GM12878 (cell line): ENCODE results near the gene SNTA1. TPM values are rescaled to one million over a fixed set of nuclear protein-coding genes. Genes with fewer than 3 reads are reported as not detected.

Source experiments
- ATAC-seq: fragments of 200-7000 bp; cut with Tn5 transposase; 3 replicates; pipeline ENCODE4 v1.9.1; 2020; ENCODE audit warnings: mild to moderate bottlenecking, moderate library complexity
- BruUV-seq: library from RNA; stranded (reverse); fragments of 400-500 nt; replicated peaks from 2 replicates; lab custom pipeline; 2021; lab: Mats Ljungman, UMichigan
- CTCF ChIA-PET: fragments of 300-600 bp; sonication (Branson Sonifier 250); formaldehyde crosslinking; extraction: SDS; loops from one replicate; lab custom pipeline; 2021; ENCODE audit warnings: inconsistent platforms; lab: Yijun Ruan, JAX
- POLR2A ChIA-PET: fragments of 350-600 bp; formaldehyde crosslinking; extraction: SDS; loops from one replicate; lab custom pipeline; 2021; ENCODE audit warnings: inconsistent platforms; lab: Charles Lee
- RAD21 ChIA-PET: fragments of 300-600 bp; sonication (Branson Sonifier 250); formaldehyde crosslinking; loops from one replicate; lab custom pipeline; 2023; ENCODE audit warnings: antibody characterized with exemption; ENCODE audit not compliant: unreplicated experiment; lab: Charles Lee
- SMC1A ChIA-PET: fragments of 300-600 bp; sonication (Branson Sonifier 250); formaldehyde crosslinking; loops from one replicate; lab custom pipeline; 2023; ENCODE audit not compliant: unreplicated experiment, uncharacterized antibody; lab: Charles Lee
- DNase-seq: peaks from one replicate; pipeline ENCODE4 v3.0.0-alpha.2; 2011; ENCODE audit warnings: low read depth, low spot score
- FAIRE-seq: peaks from 3 replicates; lab custom pipeline; 2011; peaks lifted over from hg19 to GRCh38; lab: Jason Lieb, UNC
- H2AFZ ChIP-seq: 2 replicates; pipeline ENCODE4 v1.6.0; 2011; ENCODE audit warnings: low read depth, low read length, control low read depth; ENCODE audit not compliant: control insufficient read depth
- H3K27ac ChIP-seq: 2 replicates; pipeline ENCODE4 v1.5.1; 2011; ENCODE audit warnings: control low read depth; ENCODE audit not compliant: control insufficient read depth, insufficient read depth
- H3K27me3 ChIP-seq, 2 experiments: replicated peaks in 1 of 2; 2 replicates each; pipeline versions ENCODE4 v1.6.0 to v1.6.1; 2011; ENCODE audit warnings: low read length in 1 of 2; ENCODE audit not compliant: control insufficient read depth in 2 of 2, insufficient read depth in 2 of 2
- H3K36me3 ChIP-seq, 2 experiments: 2 replicates each; pipeline ENCODE4 v1.5.1; 2011; ENCODE audit warnings: low read length in 1 of 2; ENCODE audit not compliant: control insufficient read depth in 2 of 2, insufficient read depth in 2 of 2
- H3K4me1 ChIP-seq: 2 replicates; pipeline ENCODE4 v1.6.1; 2011; ENCODE audit warnings: mild to moderate bottlenecking, low read length, moderate library complexity, mixed read lengths; ENCODE audit not compliant: control insufficient read depth, insufficient read depth
- H3K4me2 ChIP-seq: 2 replicates; pipeline ENCODE4 v1.6.0; 2011; ENCODE audit warnings: control low read depth; ENCODE audit not compliant: control insufficient read depth, insufficient read depth
- H3K4me3 ChIP-seq: fragments of 200-600 bp; sonication (generic); 2 replicates; pipeline ENCODE4 v1.5.1; 2016
- H3K79me2 ChIP-seq: 2 replicates; pipeline ENCODE4 v1.6.0; 2011; ENCODE audit warnings: low read length; ENCODE audit not compliant: control insufficient read depth, insufficient read depth
- H3K9ac ChIP-seq: 2 replicates; pipeline ENCODE4 v1.8.0; 2011; ENCODE audit warnings: low read length, control low read depth, mixed read lengths; ENCODE audit not compliant: control insufficient read depth, insufficient read depth
- H3K9me3 ChIP-seq: replicated peaks from 3 replicates; pipeline ENCODE4 v1.5.1; 2011; ENCODE audit warnings: mild to moderate bottlenecking, low read length; ENCODE audit not compliant: control insufficient read depth, insufficient read depth
- H4K20me1 ChIP-seq: 2 replicates; pipeline ENCODE4 v1.6.0; 2011; ENCODE audit not compliant: control insufficient read depth, insufficient read depth
- BHLHE40 ChIP-seq, 2 experiments: fragments of 450-650 bp in 1 of 2; IDR thresholded peaks; 2 replicates each; pipeline ENCODE4 v1.6.1; 2011 to 2017; ENCODE audit warnings: low read depth in 2 of 2, borderline replicate concordance in 1 of 2, improper control_type of control experiment in 1 of 2, low read length in 1 of 2, mild to moderate bottlenecking in 1 of 2
- CREB1 ChIP-seq: IDR thresholded peaks from 2 replicates; pipeline ENCODE4 v1.6.1; 2012; ENCODE audit warnings: low read depth, mild to moderate bottlenecking, inconsistent platforms
- EGR1 ChIP-seq, 2 experiments: IDR thresholded peaks; 1 replicate in 1 of 2; 2 replicates in 1 of 2; pipeline ENCODE4 v1.6.1; 2011 to 2012; ENCODE audit warnings: low read depth in 2 of 2, low read length in 2 of 2, borderline replicate concordance in 1 of 2, mild to moderate bottlenecking in 1 of 2, moderate library complexity in 1 of 2
- GABPA ChIP-seq: IDR thresholded peaks from 2 replicates; pipeline ENCODE4 v1.6.1; 2014; ENCODE audit warnings: antibody characterized with exemption, low read depth, mild to moderate bottlenecking, inconsistent platforms
- GATAD2B ChIP-seq: fragments of 450-650 bp; conservative IDR thresholded peaks from 2 replicates; pipeline ENCODE4 v1.6.1; 2017; ENCODE audit warnings: low read depth, mild to moderate bottlenecking, moderate library complexity
- NKRF ChIP-seq: fragments of 450-650 bp; conservative IDR thresholded peaks from 2 replicates; pipeline ENCODE4 v1.6.1; 2017; ENCODE audit warnings: mild to moderate bottlenecking, moderate library complexity
- PKNOX1 ChIP-seq: fragments of 450-650 bp; IDR thresholded peaks from 2 replicates; pipeline ENCODE4 v1.6.1; 2016; ENCODE audit warnings: mild to moderate bottlenecking
- RUNX3 ChIP-seq: IDR thresholded peaks from 2 replicates; pipeline ENCODE4 v1.6.1; 2012; ENCODE audit warnings: low read length, inconsistent platforms
- WGBS: methylation state at CpG from one replicate; pipeline ENCODE4 v1.1.6; 2016; ENCODE audit warnings: low lambda C conversion rate; ENCODE audit not compliant: insufficient replicate concordance, insufficient coverage; ENCODE audit errors: missing lambda C conversion rate; 5-methylcytosine and 5-hydroxymethylcytosine counted together
- in situ Hi-C: fragments of 300-500 bp; cut with MboI; formaldehyde crosslinking; loops from 9 replicates; pipeline ENCODE4 v1.14.3; 2018; ENCODE audit warnings: mixed read lengths
- intact Hi-C: fragments of 100-400 bp; cut with micrococcal nuclease; formaldehyde crosslinking; loops from one replicate; pipeline ENCODE4 v1.14.2; 2022; ENCODE audit not compliant: unreplicated experiment
- polyA plus RNA-seq, 11 experiments: library from polyadenylated mRNA; depleted of rRNA in 4 of 11; unstranded in 6 of 11; stranded (reverse) in 5 of 11; fragments of >200 nt; fragmentation: Nextera tagmentation in 4 of 11; fragmentation: Illumina TruSeq in 1 of 11; extraction: Ambion mirVana in 4 of 11; extraction: Trizol in 1 of 11; gene quantifications; 1 replicate in 1 of 11; 2 replicates in 10 of 11; pipeline versions ENCODE4 v1.2.1 to v1.2.3, GENCODE V29; 2011 to 2016; ENCODE audit warnings: inconsistent platforms in 2 of 11, missing spikeins in 2 of 11, low read depth in 1 of 11
- total RNA-seq, 4 experiments: library from RNA; depleted of rRNA in 3 of 4; stranded (reverse); fragments of >200 nt in 3 of 4; fragmentation: Illumina TruSeq in 1 of 4; extraction: Trizol in 1 of 4; gene quantifications; 2 replicates each; pipeline versions ENCODE4 v1.2.1 to v1.2.3, GENCODE V29; 2013 to 2021
- TF ChIP-seq, protein P1 (sequence below): IDR thresholded peaks from 2 replicates; pipeline ENCODE4 v1.6.1; 2012; ENCODE audit warnings: mild to moderate bottlenecking, low read depth, low read length

The SNTA1 gene
- total and polyA plus RNA-seq, 10 of the 15 experiments (the other 5 are each of a cell fraction or from before 2014, with no cell fraction given): 0.26 to 5.1 (median 1.8) TPM

GRCh38 chr20:33443006-33443511, 504 bp downstream of the SNTA1 start:
- SMC1A ChIA-PET: interaction anchor here (1.1 kb wide), 1 partner anchor 225 kb away, joined by 4 read pairs; no protein-coding TSS in a partner anchor
- RAD21 ChIA-PET: interaction anchor here (0.6 to 1.1 kb wide), 5 partner anchors 47 to 771 kb away, joined by 3 to 4 read pairs (median 3); partner anchors contain the start of genes ACTL10 and CBFA2T2
- no TSS peak for BruUV-seq
- Histone ChIP-seq H3K36me3 (no peaks in the 10 kb centered on the region), H3K9me3 (no peaks in the 10 kb centered on the region), H3K9ac (peak overlapping the region; percentile 27; the same call in 1 of the 2 replicates), H3K79me2 (no peaks in the 10 kb centered on the region), H3K4me1 (peaks cover 26% of the 10 kb centered on the region), H4K20me1 (no peaks in the 10 kb centered on the region), H3K27me3 (no peaks in the 10 kb centered on the region; a peak in 1 of 4 replicates), H3K4me3 (peak overlapping the region; percentile 77), H3K27ac (no peak overlapping the region), H2AFZ (peak overlapping the region; percentile 51)
- intact Hi-C loops (no loop called here), in situ Hi-C loops (no loop called here)
- FAIRE-seq (no peak), ATAC-seq (peak; percentile 3; the same call in 1 of the 3 replicates)
- POLR2A ChIA-PET: no interaction called here
- CTCF ChIA-PET: no interaction called here
- WGBS: 3% methylated on average over 14 of the region's 45 CpGs
- TF ChIP-seq CREB1 (no peak), GABPA (no peak), EGR1 (IDR thresholded peaks at IDR 0.05; ENCODE audit: borderline replicate concordance in 1 of 2, low read depth in 2 of 2, low read length in 2 of 2) (no peak), RUNX3 (no peak), NKRF (0 out of 2 replicates have a peak, but pooled peaks have one; percentile 45), PKNOX1 (no peak), BHLHE40 (IDR thresholded peaks at IDR 0.05; ENCODE audit: borderline replicate concordance in 1 of 2, low read depth in 2 of 2, low read length in 1 of 2) (0 out of 4 replicates have a peak, but pooled peaks of 1 of the 2 experiments have one; percentile 21), GATAD2B (0 out of 2 replicates have a peak, but pooled peaks have one; percentile 74)
- TF ChIP-seq, protein P1, sequence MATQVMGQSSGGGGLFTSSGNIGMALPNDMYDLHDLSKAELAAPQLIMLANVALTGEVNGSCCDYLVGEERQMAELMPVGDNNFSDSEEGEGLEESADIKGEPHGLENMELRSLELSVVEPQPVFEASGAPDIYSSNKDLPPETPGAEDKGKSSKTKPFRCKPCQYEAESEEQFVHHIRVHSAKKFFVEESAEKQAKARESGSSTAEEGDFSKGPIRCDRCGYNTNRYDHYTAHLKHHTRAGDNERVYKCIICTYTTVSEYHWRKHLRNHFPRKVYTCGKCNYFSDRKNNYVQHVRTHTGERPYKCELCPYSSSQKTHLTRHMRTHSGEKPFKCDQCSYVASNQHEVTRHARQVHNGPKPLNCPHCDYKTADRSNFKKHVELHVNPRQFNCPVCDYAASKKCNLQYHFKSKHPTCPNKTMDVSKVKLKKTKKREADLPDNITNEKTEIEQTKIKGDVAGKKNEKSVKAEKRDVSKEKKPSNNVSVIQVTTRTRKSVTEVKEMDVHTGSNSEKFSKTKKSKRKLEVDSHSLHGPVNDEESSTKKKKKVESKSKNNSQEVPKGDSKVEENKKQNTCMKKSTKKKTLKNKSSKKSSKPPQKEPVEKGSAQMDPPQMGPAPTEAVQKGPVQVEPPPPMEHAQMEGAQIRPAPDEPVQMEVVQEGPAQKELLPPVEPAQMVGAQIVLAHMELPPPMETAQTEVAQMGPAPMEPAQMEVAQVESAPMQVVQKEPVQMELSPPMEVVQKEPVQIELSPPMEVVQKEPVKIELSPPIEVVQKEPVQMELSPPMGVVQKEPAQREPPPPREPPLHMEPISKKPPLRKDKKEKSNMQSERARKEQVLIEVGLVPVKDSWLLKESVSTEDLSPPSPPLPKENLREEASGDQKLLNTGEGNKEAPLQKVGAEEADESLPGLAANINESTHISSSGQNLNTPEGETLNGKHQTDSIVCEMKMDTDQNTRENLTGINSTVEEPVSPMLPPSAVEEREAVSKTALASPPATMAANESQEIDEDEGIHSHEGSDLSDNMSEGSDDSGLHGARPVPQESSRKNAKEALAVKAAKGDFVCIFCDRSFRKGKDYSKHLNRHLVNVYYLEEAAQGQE: no peak
- TF ChIP-seq, all 136 proteins: peak for 3
- peak overlapping the region; percentile 93 for H3K4me2 ChIP-seq
- DNase-seq: no peak
